Right hindlimb (tissue), 1 donor: ENCODE data around the gene MLC1.
A peak's percentile ranks its signal among the peaks of the same experiment; 100 is the strongest.

Experiments used
- DNase-seq: peaks from one replicate; pipeline ENCODE4 v3.0.0-alpha.2; 2018

Gene MLC1

GRCh38 chr22:50085211-50085972 is at the start of gene MLC1:
MLC1 (minus strand) TSS chr22:50085426; CDS start chr22:50084902, 524 bp downstream.
- DNase-seq, result no peak

- DNase-seq, result no peak
Observed at GRCh38 chr22:50134481-50134880, 49.3 kb upstream of the MLC1 start.

DNA sequence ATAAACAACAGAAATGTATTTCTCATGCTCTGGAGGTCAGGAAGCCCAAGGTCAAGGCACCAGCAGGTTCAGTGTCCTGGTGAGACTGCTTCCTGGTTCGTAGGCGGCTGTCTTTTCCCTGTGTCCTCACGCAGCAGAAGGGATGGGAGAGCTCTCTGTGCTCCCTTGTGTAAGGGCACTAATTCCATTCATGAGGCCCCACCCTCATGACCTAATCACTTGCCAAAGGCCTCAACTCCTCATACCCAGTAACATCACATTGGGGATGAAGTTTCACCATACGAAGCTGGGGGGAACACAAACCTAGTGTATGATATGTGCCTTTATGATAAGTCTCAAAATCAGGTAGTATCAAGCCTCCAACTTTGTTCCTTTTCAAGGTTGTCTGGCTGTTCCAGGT is 46.7 kb upstream of the MLC1 start:
- no peak for DNase-seq

- DNase-seq, result no peak
Observed at GRCh38 chr22:50129121-50129736, 44.0 kb upstream of the MLC1 start.

DNA sequence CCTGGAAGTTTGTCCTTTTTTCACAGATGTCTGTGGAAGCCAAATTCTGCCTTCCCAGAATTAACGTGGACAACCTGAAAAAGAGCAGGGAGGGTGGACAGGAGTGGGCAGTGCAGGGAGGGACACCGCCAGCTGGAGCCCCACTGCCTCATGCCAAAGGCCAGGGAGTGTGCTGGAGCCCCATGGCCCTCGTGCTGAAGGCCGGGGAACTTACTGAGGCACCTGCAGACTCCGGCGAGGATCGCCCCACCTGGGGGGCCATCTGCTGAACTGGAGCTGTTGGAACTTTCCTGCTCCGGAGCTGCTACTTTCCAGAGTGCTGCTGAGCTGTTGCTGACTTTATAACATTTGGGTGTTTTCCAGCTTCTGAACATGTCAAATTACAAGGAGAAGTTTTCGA is 39.8 kb upstream of the MLC1 start:
- DNase-seq, result no peak

DNA sequence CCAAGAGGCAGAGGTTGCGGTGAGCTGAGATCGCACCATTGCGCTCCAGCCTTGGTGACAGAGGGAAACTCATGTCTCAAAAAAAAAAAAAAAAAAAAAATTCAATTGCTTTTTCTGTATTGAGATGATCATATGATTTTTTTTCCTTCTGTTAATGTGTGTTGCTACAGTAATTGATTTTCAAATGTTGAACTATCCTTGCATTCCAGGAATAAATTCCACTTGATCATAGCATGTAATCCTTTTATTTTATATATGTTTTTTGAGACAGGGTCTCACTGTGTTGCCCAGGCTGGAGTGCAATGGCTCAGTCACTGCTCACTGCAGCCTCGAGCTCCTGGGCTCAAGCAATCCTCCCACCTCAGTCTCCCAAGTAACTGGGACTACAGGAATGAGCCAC is 37.9 kb upstream of the MLC1 start:
- no peak for DNase-seq

- DNase-seq, result no peak
Observed at GRCh38 chr22:50121202-50121740, 36.0 kb upstream of the MLC1 start.

DNA sequence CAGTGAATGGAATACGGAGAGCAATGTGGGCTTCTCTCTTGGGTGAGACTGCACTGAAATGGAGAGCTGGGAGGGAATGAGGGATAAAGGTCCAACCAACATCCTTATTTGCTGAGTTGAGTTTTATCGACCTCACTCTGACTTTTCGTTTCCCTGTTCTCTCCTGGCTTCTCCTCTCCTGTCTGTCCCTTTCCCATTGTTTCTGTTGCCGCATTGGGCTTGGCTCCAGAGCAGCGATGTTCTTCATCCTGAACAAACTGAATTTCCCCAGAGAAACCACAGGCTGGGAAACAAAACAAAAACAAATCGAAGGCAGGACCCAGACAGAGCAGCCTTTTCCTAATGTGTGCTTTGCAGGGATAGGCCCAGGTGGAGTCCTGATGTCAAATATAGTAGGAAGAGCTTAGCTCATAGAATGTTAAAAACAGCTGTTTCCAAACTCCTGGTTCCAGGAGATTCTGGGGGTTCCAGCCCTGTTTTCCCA is 34.6 kb upstream of the MLC1 start:
- DNase-seq, result peak; percentile 43

DNA sequence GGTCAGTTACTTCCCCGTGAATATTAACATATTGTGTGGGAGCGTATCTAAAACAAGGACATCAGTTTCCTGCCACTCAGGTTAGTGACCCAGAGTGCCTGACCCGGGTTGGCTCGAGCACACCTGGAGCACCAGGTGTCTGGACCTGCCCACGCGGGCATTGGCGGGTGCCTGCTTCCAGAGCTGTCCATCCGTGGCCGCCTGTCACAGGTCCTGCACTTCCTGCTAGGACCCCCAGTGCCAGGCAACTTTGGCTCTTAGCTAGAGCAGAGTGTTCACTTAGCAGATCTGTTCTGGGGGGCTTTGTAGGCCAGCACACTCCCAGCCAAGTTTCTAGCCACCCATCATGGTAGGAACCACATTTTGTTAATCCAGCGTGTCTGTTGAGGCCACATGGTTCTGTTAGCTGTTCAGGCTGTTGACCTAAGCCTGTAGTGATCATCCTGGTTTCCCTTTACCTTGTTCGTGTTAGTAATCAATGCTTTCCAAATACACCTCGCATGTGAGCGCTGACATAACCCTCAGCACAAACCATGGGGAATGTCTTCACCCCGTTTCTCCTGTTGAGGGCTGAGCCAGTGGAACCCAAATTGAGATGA is 34.0 kb upstream of the MLC1 start:
- no peak for DNase-seq

- DNase-seq, result no peak
Observed at GRCh38 chr22:50118557-50119168, 33.4 kb upstream of the MLC1 start.

GRCh38 chr22:50118129-50118528 is 32.9 kb upstream of the MLC1 start:
- no peak for DNase-seq

DNA sequence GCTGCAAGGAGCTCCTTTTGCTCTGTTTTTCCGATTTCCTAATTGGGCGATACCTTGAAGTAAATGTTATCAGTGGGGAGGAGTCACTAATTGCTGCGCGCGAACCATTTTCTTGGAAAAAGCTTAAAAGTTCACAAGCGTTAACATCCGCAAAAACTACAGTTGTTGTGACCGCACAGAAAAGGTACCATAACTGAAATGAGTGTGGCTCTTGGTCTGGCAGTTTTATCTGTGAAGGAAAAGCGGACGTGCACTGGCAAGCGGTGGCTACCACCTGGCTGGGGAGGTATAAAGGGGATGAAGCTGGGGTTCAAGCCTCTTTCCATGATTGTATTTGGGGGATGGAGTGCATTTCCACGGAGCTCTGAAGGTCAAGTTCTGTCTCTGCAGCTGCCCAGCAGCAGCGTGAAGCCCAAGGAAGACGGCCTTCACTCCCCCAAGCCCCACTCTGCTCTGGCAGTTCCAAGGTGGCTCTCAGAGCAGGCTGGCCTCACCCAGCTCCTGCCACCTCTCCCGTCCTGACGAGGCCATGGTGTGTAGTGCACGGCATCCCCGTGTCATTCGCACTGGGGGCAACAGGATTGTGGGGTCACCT is 32.0 kb upstream of the MLC1 start:
- DNase-seq, result no peak

DNA sequence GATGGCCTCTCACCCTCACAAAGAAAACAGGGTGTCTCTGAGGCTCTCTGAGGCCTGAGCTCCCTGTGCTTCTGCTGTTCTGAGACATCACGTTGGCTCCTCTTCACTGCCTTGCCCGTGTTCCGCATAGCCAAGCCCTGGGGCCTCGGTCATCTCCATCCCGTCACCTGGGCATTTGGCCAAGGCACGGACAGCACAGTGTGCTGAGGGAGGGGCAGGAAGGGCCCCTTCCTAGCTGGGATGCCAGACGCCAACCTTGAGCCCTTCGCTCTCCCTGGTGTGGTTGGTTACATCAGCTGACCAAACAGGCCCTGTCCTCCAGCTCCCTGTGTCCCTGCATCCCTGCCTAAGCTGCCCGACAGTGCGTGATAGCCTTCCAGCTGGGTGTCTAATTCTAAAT is 30.5 kb upstream of the MLC1 start:
- no peak for DNase-seq

DNA sequence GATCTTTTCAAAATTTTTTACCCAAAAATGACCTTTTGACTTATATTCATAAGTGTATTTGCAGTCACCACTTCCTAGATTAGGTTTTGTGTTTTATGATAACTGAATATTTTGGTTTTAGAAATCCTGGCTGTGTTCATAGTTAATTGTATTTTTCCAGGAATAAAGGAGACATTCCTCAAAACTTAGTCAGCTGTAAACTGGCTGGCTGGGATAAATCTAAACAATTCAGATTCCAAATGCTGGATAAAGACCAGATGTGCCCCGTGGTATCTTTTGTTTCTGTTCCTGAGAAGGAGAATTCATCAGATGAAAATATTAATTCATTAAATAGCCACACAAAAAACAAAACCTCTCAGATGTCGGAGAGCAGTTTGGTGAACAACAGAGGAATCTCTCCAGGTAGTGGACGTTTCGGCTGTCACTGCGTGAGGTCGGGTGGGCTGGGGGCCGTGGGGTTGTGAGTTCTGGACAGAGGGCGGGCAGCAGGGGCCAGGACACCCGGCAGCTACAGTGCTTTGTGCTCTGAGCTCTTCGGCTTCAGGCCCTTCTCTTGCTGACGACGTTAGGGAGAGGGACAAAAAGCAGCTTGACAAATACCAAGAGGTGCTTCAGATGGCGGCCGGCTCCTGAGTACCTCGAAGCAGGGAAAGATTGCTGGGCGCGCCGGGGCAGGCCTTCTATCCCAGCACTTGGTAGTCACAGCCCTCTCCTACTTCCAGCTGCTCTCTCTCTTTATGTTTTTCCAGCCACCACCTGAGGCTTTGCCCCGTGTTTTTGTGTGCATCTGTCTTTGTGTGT is 29.2 kb upstream of the MLC1 start:
- no peak for DNase-seq

GRCh38 chr22:50112151-50113118 is 27.2 kb upstream of the MLC1 start:
- peak; percentile 48 for DNase-seq

DNA sequence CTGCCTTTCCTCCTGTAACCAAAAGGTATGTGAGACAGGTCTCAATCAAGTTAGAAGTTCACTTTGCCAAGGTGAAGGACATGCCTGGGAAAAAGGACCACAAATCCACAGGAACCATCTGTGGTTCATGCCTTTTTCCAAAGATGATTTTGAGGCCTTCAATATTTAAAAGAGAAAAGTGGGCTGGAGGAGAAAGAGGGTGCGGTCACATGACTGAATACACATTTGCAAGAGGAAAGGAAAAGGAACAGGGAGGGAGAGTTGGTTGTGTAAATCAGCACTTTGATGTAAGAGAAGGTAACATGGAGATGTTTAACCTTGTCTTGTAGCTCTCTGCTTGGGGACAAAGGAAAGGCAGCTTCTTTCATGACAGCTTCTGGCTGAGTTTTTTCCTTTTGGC is 25.8 kb upstream of the MLC1 start:
- DNase-seq, result no peak

- no peak for DNase-seq
Observed at GRCh38 chr22:50107529-50107928, 22.3 kb upstream of the MLC1 start.

- peak; percentile 55 for DNase-seq
Observed at GRCh38 chr22:50105208-50106100, 20.2 kb upstream of the MLC1 start.

DNA sequence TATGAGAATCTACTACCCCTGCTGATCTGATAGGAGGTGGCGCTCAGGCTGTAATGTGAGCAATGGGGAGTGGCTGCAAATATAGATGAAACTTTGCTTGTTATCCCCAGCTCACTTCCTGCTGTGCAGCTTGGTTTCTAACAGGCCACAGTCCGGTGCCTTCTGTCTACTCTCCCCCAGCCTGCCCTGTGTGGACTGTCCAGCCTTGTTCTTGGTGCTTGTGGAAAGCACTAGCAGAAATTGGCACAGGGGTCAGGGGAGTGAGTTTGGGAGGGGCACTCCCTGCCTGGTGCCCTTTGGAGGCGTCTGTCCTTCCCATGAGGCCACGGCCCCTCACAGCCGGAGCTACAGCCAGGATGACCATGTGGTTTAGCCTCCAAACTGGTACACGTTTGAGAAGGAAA is 18.9 kb upstream of the MLC1 start:
- DNase-seq, result no peak

GRCh38 chr22:50102946-50103345 is 17.7 kb upstream of the MLC1 start:
- DNase-seq, result no peak
